Esophagus mucosa (tissue), 1 donor: ENCODE measurements around the gene DUS2. TPM values are rescaled to one million over a fixed set of nuclear protein-coding genes. Genes with fewer than 3 reads are reported as not detected.
A peak's percentile ranks its signal among the peaks of the same experiment; 100 is the strongest.
"Not testable (repeated sequence)": the region's sequence is repeated elsewhere in the genome, so short reads cannot be mapped to it uniquely, and the experiment has no call there.

Source experiments
- ATAC-seq: fragments of 200-7000 bp; cut with Tn5 transposase; one replicate; pipeline ENCODE4 v1.9.1; 2020
- total RNA-seq: library from RNA; stranded (reverse); gene quantifications from one replicate; pipeline ENCODE4 v1.2.4, GENCODE V29; 2023
- donor health status: DM: yes; HTN: yes; CAD: no.

Gene DUS2
- total RNA-seq, 1 donor from 2014 or later = 17.4 TPM

GRCh38 chr16:68093816-68094613 lies 70.9 kb downstream of the DUS2 start:
- no peak for ATAC-seq

DNA sequence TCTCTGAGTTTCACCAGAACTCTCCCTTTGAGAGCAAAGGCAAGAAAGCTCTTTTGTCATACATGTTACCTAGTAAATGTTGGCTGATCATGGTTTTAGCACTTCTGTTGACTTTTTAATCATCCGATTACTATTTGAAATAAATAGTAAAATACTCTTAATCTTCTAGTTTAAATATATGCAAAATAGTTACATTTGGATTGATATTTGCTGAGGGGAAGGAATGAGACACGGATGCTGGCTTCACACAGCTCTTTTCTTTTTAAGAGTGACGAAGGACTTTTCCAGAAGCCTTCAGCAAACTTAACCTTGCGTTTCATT lies 71.5 kb downstream of the DUS2 start:
- no peak for ATAC-seq

GRCh38 chr16:68096491-68096890 lies 73.4 kb downstream of the DUS2 start:
- ATAC-seq = no peak

GRCh38 chr16:68097088-68097487 lies 74.0 kb downstream of the DUS2 start:
- no peak for ATAC-seq

- no peak for ATAC-seq
Measured at GRCh38 chr16:68097895-68098294, 74.8 kb downstream of the DUS2 start.

DNA sequence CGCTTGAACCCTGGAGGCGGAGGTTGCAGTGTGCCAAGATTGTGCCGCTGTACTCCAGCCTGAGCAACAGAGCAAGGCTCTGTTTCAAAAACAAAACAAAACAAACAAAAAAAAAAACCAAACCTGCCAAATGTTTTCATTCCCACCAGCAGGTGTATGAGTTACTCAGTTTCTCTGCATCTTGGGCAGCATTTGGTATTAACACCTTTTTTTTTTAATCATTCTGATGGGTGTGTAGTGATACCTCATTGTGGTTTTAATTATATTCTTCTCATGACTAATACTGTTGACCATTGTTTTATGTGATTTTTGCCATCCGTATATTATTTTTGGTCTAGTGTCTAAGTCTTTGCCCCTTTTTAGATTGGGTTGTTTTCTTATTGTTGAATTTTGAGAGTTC lies 77.4 kb downstream of the DUS2 start:
- no peak for ATAC-seq

DNA sequence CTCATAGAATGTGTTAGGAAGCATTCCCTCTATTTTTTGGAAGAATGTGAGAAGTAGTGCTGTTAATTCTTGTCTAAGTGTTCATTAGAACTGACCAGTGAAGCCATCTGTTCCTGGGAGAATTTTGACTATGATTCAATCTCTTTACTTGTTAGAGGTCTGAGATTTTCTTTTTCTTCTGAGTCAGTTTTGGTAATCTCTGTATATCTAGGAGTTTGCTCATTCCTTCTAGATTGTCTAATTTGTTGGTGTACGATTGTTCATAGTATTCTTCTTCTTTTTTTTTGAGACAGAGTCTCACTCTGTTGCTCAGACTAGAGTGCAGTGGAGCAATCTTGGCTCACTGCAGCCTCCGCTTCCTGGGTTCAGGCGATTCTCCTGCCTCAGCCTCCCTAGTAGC lies 82.5 kb downstream of the DUS2 start:
- ATAC-seq = no peak

- not testable (repeated sequence) for ATAC-seq
Measured at GRCh38 chr16:68107230-68107928, 84.3 kb downstream of the DUS2 start.

DNA sequence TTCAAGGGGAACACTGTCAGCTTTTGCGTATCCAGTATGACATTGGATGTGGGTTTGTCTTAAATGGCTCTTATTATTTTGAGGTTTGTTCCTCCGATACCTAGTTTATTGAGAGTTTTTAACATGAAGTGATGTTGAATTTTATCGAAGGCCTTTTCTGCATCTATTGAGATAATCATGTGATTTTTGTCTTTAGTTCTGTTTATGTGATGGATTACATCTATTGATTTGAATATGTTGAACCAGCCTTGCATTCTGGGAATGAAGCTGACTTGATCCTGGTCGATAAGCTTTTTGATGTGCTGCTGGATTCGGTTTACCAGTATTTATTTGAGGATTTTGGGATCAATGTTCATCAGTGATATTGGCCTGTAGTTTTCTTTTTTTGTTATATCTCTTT lies 86.1 kb downstream of the DUS2 start:
- not testable (repeated sequence) for ATAC-seq

DNA sequence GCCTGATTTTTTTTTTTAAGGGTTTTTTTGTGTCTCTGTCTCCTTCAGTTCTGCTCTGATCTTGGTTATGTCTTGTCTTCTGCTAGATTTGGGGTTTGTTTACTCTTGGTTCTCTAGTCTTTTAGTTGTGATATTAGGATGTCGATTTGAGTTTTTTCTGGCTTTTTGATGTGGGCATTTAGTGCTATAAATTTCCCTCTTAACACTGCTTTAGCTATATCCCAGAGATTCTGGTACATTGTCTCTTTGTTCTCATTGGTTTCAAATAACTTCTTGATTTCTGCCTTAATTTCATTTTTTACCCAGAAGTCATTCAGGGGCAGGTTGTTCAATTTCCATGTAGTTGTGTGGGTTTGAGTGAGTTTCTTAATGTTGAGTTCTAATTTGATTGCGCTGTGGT lies 87.5 kb downstream of the DUS2 start:
- not testable (repeated sequence) for ATAC-seq

- no peak for ATAC-seq
Measured at GRCh38 chr16:68111379-68111778, 88.3 kb downstream of the DUS2 start.

DNA sequence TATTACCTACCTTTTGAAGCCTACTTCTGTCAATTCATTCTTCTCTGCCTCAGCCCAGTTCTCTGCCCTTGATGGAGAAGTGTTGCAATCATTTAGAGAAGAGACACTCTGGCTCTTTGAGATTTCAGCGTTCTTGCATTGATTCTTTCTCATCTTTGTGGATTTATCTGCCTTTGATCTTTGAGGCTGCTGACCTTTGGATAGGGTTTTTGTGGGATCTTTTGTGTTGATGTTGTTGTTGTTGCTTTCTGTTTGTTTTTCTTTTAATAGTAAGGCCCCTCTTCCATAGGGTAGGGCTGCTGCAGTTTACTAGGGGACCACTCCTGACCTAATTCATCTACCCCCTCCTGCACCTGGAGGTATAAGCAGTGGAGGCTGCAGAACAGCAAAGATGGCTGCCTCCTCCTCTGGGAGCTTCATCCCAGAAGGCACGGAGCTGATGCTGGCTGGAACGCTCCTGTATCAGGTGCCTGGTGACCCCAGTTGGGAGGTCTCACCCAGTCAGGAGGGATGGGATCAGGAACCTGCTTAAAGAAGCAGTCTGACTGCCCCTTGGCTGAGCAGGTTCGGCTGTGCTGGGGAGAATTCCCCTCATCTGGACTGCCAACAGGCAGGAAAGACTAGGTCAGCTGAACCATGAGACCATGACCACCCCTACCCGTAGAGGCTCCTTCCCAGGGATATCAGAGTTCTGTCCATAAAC lies 90.1 kb downstream of the DUS2 start:
- no peak for ATAC-seq

DNA sequence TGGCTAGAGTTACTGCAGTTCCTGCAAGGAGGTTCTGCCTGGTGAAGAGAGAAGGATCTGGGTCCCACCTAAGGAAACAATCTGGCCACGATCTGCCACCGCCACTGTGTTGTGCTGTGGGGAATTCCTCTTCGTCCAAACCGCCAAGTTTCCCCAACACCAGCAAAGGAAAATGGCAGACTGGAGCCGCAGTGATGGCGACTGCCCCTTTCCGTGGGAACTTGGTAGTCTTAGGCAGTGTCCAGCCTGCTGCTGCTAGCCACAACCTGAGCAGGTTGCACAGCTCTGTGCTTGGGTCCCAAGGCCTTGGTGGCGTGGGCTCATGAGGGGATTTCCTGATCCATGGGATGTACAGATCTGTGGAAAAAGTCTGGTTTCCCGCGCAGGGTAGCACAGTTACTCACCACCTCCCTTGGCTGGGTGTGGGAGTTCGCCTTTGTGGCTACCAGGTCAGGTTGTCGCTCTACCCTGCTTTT lies 90.7 kb downstream of the DUS2 start:
- peak; percentile 23 for ATAC-seq

GRCh38 chr16:68114939-68115338 lies 91.9 kb downstream of the DUS2 start:
- ATAC-seq = not testable (repeated sequence)

DNA sequence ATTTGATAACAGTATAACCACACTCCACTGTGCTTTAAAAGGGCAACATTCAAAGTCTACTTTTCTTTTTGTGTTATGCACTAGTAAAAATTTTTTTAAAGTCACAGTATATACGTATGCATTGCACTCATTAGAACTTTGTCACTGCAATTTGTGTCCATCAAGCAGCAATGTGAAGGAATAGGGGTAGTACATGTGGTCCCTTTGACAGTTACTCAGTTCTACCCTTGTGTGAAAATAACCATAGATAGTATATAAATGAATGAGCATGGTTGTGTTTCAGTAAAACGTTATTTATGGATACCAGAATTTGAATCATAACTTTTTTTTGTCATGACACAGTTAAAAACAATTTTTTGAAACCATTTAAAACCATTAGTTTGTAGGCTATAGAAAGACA lies 92.8 kb downstream of the DUS2 start:
- ATAC-seq = no peak

- ATAC-seq = peak; percentile 33
Measured at GRCh38 chr16:68116256-68116867, 93.3 kb downstream of the DUS2 start.

- ATAC-seq = no peak
Measured at GRCh38 chr16:68117884-68118283, 94.8 kb downstream of the DUS2 start.

GRCh38 chr16:68118954-68119353 lies 95.9 kb downstream of the DUS2 start:
- ATAC-seq = not testable (repeated sequence)

DNA sequence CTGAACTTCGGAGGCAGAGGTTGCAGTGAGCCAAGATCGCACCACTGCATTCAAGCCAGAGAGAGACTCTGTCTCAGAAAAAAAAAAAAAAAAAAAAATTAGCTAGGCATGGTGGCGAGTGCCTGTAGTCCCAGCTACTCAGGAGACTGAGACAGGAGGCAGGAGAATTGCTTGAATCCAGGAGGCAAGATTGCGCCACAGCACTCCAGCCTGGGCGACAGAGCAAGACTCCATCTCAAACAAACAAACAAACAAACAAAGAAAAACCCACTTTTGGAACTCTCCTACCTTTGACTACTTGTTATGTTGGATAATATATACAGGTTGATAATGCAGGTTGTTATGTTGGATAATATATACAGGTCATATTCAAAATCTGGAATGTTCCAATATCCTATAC lies 97.4 kb downstream of the DUS2 start:
- not testable (repeated sequence) for ATAC-seq

DNA sequence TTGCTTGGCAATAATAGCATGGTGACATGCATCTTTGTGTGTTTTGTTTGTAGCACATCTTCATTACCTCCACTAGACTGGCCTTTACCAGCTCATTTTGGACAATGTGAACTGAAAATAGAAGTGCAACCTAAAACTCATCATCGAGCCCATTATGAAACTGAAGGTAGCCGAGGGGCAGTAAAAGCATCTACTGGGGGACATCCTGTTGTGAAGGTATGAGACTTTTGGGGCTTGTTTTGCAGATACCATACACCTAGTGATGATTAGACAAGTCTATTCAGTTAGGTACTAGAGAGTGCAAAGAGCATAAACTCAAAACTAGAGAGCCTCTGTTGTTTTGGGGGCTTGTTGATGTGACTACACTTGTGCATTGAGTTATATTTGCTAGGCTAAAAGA lies 103.3 kb downstream of the DUS2 start:
- ATAC-seq = no peak

GRCh38 chr16:68128577-68129305 lies 105.7 kb downstream of the DUS2 start:
- ATAC-seq = no peak
